ENCODE data around the gene SLC39A6.
A peak's percentile ranks its signal among the peaks of the same experiment; 100 is the strongest.
"Not testable (repeated sequence)": the region's sequence is repeated elsewhere in the genome, so short reads cannot be mapped to it uniquely, and the experiment has no call there.

SLC39A6 gene

GRCh38 chr18:36096955-36097354 is 32.2 kb downstream of the SLC39A6 start:
- DNase-seq (ENCODE audit: low read depth in 3 of 3) = no peak

GRCh38 chr18:36095936-36096519 is 33.1 kb downstream of the SLC39A6 start:
- DNase-seq (ENCODE audit: low read depth in 3 of 3) = no peak

DNA sequence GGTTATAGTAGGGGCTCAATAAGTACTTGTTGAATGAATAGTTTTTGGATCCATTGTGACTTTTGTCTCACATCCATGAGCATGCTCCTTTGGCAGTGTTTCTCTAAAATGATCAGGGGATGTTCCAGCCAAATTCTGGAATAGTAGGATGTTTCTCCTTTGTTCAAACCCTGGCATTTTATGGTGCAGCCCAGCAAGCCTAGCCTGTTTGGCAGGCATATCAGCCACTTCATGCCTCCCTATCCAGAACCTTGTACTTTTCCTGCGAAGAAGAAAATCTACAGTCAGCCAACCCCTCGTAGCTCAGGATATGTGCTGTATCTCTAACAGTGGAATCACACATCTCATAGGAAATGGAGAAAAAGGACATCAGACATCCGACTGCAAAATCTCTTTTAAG is 34.7 kb downstream of the SLC39A6 start:
- no peak for DNase-seq (ENCODE audit: low read depth in 3 of 3)

DNA sequence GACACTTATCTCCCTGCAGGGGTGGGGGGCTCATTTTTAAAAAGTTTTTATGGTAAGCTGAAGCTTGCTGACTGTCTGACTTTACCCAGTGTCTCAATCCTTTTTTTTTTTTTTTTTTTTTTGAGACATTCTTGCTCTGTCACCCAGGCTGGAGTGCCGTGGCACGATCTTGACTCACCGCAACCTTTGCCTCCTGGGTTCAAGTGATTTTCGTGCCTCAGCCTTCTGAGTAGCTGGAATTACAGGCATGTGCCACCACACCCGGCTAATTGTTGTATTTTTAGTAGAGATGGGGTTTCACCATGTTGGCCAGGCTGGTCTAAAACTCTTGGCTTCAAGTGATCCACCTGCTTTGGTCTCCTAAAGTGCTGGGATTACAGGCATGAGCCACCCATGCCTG is 37.0 kb downstream of the SLC39A6 start:
- not testable (repeated sequence) for DNase-seq (ENCODE audit: low read depth in 3 of 3)

- DNase-seq (ENCODE audit: low read depth in 3 of 3) = no peak
Observed at GRCh38 chr18:36089001-36089400, 40.1 kb downstream of the SLC39A6 start.

- DNase-seq (ENCODE audit: low read depth in 3 of 3) = no peak
Observed at GRCh38 chr18:36088256-36088655, 40.9 kb downstream of the SLC39A6 start.

- no peak for DNase-seq (ENCODE audit: low read depth in 3 of 3)
Observed at GRCh38 chr18:36086186-36086585, 43.0 kb downstream of the SLC39A6 start.

DNA sequence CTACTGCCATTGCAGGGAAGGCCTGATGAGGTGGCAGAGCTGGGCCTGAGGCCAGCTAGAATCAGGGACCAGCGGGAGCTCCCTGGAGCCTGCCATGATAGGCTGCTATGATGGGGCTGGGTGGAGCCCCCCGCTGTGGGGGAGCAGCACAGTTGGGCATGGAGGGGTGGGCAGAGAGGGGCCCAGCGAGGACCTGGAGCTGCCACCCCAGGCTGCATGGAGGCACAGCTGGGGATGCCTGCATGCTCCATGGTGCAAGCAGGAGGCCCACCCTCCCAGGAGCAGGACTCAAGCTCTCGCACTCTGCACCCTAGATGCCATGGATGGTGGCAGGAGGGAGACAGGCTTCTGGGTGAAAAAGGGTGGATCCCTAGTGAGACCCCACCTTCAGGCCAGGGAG is 43.9 kb downstream of the SLC39A6 start:
- no peak for DNase-seq (ENCODE audit: low read depth in 3 of 3)

- DNase-seq (ENCODE audit: low read depth in 3 of 3) = no peak
Observed at GRCh38 chr18:36083729-36084128, 45.4 kb downstream of the SLC39A6 start.

GRCh38 chr18:36081118-36081517 is 48.0 kb downstream of the SLC39A6 start:
- DNase-seq (ENCODE audit: low read depth in 3 of 3) = not testable (repeated sequence)

DNA sequence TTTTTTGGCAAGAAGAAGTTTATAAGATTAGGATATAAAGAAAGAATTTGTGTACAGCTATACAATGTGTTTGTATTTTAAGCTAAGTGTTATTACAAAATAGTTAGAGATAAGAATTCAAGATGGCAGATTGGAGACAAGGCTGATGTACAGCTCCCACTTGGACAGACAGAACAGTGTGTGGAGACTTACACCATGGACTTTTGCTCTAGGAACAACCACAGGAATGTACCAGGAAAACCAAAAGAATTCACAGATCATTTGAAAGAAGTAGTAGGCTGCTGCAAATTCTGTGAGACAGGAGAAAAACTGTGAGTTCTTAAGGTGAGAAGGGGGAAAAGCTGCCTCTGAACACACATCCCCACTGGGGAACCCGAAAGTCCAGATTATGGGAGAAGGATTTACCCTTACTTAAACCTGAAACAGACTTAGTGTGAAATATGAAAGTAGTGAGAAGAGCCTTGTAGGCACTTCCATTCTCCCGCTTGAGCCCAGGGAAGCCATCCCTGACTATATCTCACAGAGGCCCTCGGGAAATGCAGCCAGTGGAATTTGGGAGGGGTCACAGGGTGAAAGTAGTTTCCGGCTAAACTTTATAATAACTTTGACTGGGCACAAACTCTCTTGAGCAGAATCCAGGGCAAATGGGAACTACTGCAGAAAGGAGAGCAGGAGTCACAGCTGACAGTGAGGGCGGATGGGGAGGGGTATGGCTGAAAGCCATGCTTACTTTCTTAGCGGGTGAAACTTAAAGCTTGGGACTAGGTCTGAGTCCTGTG is 50.2 kb downstream of the SLC39A6 start:
- DNase-seq (ENCODE audit: low read depth in 3 of 3) = no peak

- DNase-seq (ENCODE audit: low read depth in 3 of 3) = not testable (repeated sequence)
Observed at GRCh38 chr18:36077764-36078163, 51.4 kb downstream of the SLC39A6 start.

GRCh38 chr18:36075862-36076587 is 53.1 kb downstream of the SLC39A6 start:
- DNase-seq (ENCODE audit: low read depth in 3 of 3) = no peak

DNA sequence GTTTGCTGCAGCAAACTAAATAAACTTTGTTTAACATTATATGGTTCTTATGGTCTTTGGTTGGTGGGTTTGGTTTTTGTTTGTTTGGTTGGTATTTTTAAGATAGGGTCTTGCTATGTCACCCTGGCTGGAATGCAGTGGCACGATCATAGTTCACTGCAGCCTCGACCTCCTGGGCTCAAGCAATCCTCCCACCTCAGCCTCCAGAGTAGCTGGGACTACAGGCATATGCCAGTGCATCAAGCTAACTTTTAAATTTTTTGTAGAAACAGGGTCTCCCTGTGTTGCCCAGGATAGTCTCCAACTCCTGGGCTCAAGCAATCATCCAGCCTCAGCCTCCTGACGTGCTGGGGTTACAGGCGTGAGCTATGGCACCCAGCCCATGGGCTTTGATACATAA is 54.7 kb downstream of the SLC39A6 start:
- DNase-seq (ENCODE audit: low read depth in 3 of 3) = no peak

GRCh38 chr18:36073676-36074075 is 55.5 kb downstream of the SLC39A6 start:
- DNase-seq (ENCODE audit: low read depth in 3 of 3) = no peak

DNA sequence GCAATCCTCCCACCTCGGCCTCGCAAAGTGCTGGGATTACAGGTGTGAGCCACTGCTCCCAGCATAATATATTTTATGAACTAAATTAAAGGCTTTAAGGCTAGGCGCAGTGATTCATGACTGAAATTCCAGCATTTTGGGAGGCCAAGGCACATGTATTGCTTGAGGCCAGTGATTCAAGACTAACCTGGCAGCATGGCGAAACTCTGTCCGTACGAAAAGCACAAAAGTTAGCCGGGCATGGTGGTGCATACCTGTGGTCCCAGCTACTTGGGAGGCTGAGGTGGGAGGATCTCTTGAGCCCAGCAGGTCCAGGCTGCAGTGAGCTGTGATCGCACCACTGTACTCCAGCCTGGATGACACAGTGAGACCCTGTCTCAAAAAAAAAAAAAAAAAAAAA is 56.7 kb downstream of the SLC39A6 start:
- DNase-seq (ENCODE audit: low read depth in 3 of 3) = not testable (repeated sequence)

DNA sequence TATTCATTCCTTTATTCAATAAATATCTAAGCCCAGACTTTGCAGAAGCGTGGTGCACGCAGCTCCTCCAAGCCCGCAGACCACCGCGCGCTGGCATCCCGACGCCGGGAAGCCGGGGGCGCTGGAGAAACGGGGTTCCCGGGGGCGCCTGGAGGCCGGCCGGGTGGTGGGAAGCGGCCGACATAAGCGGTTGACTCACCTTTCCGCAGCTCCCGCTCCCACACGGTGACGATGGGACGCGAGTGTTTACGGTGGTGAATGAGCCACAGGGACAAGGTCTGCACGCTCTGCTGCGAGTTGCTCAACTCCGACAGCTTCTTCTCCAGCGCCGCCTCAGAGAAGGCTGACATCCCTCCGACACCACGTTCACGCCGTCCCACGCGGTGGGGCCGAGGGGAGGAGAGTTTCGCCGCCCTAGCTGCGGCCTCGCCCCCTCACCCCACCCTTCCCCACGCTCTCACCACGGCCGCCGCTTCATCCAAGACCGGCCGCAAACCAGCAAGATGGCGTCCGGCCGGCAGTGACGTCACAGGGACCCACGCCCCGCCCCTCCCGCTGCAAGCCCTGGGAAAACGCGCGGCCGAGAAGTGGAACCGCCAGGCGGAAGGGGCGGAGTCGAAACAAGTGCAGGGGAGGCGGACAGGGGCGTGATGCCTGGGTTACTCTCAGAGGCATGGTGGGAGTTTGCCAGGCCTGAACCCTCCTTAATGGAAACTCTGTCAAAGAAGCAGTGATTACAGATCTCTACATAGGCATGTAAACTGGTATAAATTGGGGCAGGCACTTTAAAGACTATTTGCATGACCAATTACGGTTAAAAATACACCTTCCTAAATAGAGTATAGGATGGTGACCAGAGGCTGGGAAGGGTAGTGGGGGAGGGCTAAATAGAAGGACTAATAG is 61.8 kb downstream of the SLC39A6 start, which contains the start of gene RPRD1A:
Gene RPRD1A (minus strand): TSS at position 505 of the 903 bp plus-strand sequence. CDS start 155 bp downstream, at position 350.
- peak; percentile 94 to 98 (median 97) for DNase-seq (ENCODE audit: low read depth in 3 of 3)

DNA sequence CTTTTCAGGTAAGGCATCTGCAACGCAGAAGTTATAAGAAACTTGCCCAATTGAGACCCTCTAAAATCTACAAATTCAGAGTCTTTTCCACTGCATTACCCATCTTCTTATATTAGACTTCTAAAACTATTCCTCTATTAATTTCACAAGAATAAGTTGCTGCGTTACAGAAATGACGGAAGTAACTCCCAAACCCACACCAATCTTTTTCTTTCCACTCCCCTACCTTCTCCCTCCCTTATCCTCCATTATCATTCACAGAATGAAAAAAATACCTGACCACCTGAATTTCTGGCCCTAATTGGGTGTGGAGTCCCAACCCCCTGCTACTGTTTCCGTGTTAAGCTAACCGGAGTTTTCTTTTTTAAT is 62.5 kb downstream of the SLC39A6 start:
- DNase-seq (ENCODE audit: low read depth in 3 of 3) = no peak

DNA sequence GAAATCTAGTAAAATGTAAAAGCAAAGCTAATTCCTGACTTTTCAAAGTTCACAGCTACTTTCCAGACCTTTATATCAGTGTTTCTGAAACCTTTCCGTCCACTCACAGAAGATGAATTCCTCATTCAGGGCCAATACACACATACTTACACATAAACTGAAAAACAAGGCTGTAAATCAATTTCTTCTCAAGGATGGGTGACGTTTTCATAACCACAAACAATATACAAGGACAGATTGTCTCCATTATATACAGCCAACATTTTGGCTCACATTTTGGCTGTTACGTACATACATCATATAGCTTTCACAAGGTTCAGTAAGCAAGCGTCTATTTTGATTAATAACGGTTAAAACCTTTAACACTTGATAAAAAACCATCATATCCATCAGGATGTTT is 63.1 kb downstream of the SLC39A6 start:
- DNase-seq (ENCODE audit: low read depth in 3 of 3) = no peak

DNA sequence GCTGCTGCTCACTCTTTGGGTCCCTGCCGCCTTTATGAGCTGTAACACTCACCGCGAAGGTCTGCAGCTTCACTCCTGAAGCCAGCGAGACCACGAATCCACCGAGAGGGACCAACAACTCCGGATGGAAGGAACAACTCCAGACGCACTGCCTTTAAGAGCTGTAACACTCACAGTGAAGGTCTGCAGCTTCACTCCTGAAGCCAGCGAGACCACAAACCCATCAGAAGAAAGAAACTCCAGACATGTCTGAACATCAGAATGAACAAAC is 64.4 kb downstream of the SLC39A6 start:
- not testable (repeated sequence) for DNase-seq (ENCODE audit: low read depth in 3 of 3)

GRCh38 chr18:36064027-36064808 is 64.9 kb downstream of the SLC39A6 start:
- no peak for DNase-seq (ENCODE audit: low read depth in 3 of 3)

All from stimulated activated CD4-positive, alpha-beta T cell treated with anti-CD3 and anti-CD28 coated beads, TNF-alpha, amount 100 ng/mL, for 48 hours (primary cell).